ENCODE results near the gene SAMSN1.
A peak's percentile ranks its signal among the peaks of the same experiment; 100 is the strongest.

The SAMSN1 gene

GRCh38 chr21:14484188-14485009 is 61.7 kb downstream of the SAMSN1 start:
- no peak for DNase-seq (ENCODE audit: low read depth in 2 of 2)

DNA sequence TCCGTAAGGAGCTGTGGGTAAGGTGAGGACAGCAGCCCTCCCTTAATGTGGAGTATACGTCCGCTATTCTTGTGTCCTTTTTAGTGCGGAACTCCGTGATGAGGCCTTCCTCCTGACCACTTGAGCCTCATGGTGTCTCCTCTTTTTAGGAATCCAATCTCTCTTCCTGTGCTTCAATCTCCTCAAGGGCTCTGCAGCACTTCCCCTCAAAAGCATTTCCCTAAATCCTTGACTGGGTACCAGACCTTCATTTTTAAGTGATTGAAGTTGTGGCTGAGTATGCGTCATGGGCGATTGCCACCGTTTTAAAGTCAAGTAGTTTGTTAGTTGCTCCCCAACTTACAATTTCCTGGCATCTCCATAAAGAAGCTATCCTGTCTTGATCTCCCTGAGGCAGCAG is 62.8 kb downstream of the SAMSN1 start:
- no peak for DNase-seq (ENCODE audit: low read depth in 2 of 2)

GRCh38 chr21:14482165-14482564 is 64.0 kb downstream of the SAMSN1 start:
- DNase-seq (ENCODE audit: low read depth in 2 of 2): peak in 1 of 2 donors; percentile 8

DNA sequence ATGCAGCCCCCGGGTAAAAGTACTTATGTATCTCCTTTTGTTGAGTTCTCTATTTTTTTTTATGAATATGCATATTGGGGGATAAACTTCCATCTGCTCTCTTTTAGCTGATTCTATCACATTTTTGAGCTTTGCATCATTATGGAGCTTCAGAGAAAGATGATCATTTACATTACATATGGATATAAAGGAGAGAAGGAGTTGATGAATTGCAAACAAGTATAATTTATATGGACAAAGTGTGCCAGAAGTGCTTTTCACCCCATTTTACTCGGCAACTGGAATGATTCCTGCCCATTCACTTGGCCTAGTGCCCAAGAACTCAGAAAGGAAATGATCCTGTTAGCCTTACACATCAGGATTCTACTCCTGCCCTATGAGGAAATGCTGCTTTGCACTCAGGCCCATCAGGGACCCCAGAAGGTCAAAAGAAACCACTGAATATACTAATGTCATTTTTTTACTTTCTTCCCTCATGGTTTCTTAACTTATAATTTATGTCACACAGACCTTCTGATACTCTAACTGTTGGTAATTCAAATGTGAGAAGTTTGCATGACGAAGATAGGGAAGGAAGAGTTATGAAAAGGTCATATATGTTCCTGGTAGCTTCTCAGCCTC is 65.6 kb downstream of the SAMSN1 start:
- DNase-seq (ENCODE audit: low read depth in 2 of 2): no peak

- no peak for DNase-seq (ENCODE audit: low read depth in 2 of 2)
Observed at GRCh38 chr21:14479241-14479786, 66.8 kb downstream of the SAMSN1 start.

DNA sequence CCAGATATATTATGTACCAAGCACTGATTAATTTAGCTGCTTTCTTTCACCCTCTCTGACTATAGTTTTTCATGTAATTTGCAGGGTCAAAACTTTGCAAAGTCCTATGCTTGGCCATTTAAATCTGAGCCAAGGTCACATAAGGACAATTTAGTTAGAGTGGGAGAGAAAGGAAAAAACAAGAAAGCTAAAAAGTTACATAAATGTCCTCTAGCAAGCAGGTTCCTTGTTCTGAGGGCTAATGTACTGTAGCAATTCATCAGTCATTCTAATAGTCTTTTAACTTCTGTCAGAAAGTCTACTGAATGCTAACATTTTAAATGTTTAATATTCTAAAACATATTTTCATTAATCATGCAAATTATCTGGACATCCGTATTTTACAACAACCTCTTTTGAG is 68.3 kb downstream of the SAMSN1 start:
- DNase-seq (ENCODE audit: low read depth in 2 of 2): no peak

- no peak for DNase-seq (ENCODE audit: low read depth in 2 of 2)
Observed at GRCh38 chr21:14477133-14477532, 69.0 kb downstream of the SAMSN1 start.

DNA sequence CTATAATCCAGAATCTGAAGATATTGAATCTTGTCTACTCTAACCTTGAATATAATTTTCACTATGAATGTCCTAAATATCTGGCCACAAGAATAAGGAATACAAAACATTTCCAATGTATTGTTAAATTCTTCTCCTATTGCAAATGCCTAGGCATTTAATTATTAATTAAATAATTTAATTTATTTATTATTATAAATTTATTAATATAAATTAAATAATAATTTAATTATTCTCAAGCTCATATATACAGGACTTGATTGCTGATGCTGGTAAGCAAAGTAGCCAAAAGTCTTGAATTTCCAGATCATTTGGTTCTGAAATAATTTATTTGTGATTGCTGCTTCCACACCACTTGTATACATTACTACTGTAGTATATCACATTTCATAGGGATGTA is 71.1 kb downstream of the SAMSN1 start:
- DNase-seq (ENCODE audit: low read depth in 2 of 2): no peak

- DNase-seq (ENCODE audit: low read depth in 2 of 2): no peak
Observed at GRCh38 chr21:14469641-14470040, 76.5 kb downstream of the SAMSN1 start.

GRCh38 chr21:14466715-14467114 is 79.4 kb downstream of the SAMSN1 start:
- no peak for DNase-seq (ENCODE audit: low read depth in 2 of 2)

DNA sequence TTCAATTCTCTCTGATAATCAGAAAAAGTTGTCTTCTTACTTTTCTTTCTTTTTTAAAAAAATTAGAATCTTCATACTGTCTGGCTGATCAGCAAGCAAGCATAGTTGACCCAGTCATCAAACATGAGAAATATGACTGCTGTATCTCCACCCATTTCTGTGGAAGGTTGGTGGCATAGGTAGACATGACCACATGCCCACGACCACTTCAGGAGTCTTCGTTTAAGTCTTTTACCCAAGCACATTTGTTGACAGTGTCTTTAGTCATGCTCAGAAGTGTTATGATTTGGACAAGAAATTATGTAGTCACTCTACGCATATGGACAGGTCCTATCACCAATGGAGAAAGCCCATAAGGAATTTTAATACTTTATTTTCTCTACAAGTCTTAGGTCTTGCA is 88.4 kb downstream of the SAMSN1 start:
- no peak for DNase-seq (ENCODE audit: low read depth in 2 of 2)

DNA sequence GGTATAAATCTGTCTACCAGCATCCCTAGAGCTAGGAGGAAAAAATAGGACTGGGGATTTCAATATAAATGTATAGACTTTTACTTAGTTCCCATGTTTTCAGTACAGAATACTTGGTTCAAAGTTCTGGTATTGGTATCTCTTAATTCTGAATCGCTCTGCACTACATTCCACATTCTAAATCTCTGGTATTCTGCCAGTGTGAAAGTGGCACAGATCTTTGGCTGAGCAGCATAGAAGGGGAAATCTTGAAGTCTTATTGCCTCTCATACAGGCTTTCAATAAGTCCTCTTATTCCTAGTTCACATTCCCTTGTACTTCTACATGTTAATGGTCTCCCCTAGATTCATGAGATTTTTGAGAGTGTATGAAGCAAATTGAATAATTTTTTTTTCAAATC is 89.2 kb downstream of the SAMSN1 start:
- no peak for DNase-seq (ENCODE audit: low read depth in 2 of 2)

DNA sequence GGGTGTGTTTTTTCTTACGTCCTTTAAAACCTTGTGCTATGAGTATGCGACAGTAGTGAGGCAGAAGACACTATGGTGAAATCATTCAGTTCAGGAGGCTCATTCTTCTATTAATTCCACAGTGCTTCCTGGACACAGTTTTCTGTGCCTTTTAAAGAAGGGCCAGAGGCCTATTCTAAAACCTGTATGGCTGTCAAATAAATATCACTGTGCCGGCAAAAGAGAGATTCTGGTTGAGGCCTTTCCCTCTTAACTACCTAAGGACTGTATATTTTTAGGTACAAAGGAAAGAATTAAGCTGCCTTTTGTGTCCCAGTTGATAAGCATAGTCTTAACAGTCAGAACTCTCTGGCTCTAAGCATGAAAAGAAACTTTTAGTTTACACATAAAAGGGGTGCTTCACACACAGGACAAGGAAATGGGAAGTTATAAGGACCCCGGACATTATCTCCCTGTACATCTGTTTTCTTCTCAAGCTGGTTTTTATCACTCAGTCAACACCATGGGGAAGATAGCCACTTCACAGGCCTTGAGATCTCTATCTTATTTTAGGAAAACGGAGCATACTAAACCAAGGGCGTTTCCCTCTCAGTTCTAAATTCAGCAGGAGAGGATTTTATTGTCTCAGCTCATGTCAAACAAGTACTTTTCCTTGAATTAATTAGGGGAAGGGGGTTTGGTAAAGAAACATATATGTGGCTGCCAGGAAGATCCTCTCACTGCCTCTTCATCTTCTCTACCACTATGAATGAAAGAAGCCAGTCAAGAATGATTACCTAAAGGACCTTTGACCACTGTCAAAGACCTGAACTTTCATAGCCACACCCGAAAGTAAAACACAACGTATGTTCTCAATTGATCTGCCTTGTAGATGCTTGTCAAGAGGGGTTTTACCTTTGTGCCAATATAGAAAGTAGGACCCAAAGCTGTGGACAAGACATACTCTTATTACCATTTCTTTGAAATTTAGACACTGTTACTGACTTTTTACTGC is 91.8 kb downstream of the SAMSN1 start:
- DNase-seq (ENCODE audit: low read depth in 2 of 2): no peak

- peak in 1 of 2 donors; percentile 13 for DNase-seq (ENCODE audit: low read depth in 2 of 2)
Observed at GRCh38 chr21:14453339-14454015, 92.6 kb downstream of the SAMSN1 start.

DNA sequence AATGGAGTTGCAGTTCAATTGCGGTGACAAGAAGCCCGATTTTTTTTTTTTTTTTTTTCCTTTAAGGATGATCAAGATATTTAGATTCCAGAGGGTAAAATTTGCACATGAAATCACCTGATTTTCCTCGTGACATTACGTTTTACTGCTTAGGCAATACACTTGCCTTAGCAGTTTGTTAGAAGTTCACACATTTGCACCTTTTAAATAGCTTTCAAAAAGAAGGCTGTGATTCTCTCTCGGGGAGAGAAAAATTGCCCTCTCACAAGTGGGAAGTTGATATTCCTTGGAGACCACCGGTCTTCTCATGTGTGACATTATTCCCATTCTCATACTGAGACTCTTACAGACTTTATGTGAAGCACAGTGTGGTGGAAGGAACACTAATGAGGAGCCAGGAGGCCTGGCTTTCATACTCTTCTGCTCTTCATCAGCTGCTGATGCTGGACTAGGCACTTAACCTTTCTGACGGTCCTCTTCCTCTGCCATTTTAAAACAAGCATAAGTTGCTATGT is 93.3 kb downstream of the SAMSN1 start:
- DNase-seq (ENCODE audit: low read depth in 2 of 2): no peak

- DNase-seq (ENCODE audit: low read depth in 2 of 2): peak in 1 of 2 donors; percentile 14
Observed at GRCh38 chr21:14452031-14452726, 93.9 kb downstream of the SAMSN1 start.

- no peak for DNase-seq (ENCODE audit: low read depth in 2 of 2)
Observed at GRCh38 chr21:14451546-14451945, 94.6 kb downstream of the SAMSN1 start.

DNA sequence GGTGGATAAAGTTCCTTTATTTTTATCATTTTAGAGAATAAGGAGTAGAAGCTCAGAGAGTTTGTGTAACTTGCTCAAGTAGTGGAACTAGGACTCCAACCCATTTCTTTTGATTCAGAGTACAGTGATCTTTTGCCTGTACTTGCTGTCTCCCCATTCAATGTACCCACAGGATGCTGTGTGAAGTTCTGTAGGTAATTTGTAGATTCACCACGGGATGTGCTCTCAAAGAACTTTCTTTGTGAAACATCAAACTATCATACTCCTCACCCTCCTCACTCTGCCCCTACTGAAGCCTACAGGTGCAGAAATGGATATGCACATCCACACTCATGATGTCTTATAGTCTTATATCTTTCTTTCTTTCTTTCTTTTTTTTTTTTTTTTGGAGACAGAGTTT is 97.3 kb downstream of the SAMSN1 start:
- no peak for DNase-seq (ENCODE audit: low read depth in 2 of 2)

- DNase-seq (ENCODE audit: low read depth in 2 of 2): no peak
Observed at GRCh38 chr21:14438211-14438610, 107.9 kb downstream of the SAMSN1 start.

DNA sequence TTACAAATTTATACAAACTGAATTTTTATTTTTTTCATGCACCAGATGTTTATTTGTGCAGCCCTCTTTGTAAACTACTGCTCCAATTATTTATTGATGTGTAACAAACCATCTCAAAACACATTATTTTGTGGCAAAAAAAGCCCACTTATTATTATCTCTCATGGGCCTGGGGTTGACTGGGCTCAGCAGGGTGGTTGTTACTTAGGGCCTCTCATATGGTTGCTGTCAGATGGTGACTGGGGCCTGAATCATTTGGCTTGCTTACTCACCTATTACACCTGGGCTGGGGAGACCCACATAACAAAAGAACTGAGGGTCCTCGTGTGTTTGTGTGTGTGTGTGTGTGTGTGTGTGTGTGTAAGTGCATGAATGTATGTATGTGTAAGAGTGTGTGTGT is 110.7 kb downstream of the SAMSN1 start:
- DNase-seq (ENCODE audit: low read depth in 2 of 2): no peak
